DMS79 (cell line): ENCODE data around the gene ELMOD1.

ENCODE experiments used
- DNase-seq: peaks from one replicate; lab custom pipeline; 2025; lab: John Stamatoyannopoulos, UW

The ELMOD1 gene

DNA sequence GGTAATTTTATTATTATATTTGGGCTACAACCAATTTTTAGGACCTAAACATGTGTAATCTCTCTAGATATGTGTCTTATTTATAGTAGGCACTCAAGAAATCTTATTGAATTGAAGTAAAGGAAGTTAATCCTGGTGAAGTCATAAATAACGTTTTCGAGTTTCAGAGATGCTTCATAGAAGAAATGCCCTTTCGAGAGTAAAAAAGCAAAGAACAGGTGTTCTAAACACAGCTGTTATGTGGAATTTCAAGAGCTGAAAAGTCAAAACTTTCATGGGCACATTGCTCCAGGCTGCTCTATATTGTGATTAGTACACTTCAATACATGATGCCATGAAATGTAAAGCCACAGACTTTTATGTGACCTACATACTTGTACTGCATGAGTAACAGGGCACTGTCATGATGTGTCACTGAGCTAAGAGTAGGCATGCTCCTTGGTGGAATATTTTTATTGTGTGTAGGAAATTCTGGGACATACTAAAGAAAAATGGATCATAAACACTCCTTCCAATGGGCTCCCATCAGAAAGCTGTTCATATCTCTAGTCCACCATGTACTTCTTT is 7.2 kb upstream of the ELMOD1 start:
- DNase-seq = no peak

DNA sequence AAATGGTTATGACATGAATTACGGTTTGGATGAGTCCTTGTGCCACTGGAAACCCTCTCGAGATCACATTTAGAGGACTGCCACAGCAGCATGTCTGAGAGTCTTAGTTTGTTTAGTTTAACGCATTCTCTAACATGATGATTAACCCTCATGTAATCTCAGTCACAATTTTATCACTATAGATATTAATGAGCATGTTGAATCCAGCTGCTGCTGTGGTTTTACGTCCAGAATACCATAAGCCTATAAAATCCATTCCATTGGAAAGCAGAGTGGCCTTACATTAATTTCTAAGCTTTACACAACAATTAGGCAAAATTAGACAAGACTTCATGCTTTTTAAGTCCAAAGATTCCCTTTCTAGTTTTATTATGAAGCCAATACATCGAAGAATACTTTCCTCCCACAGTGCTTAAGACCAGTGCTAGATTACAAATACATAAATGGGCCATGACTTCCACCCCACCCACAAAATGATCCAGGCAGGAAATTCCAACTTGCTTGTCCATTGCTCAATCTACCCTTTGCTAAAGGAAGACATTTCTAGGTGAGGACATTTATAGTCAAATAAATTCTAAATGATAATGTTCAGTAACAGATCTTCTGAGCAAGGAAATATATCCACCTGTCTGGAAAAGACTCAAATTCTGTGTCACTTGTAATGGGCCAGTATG is 3.5 kb upstream of the ELMOD1 start:
- DNase-seq = no peak

GRCh38 chr11:107591378-107592230 is 657 bp downstream of the ELMOD1 start:
- DNase-seq = no peak

- no peak for DNase-seq
Measured at GRCh38 chr11:107592231-107592590, 1.3 kb downstream of the ELMOD1 start.

- DNase-seq = no peak
Measured at GRCh38 chr11:107592813-107593212, 1.9 kb downstream of the ELMOD1 start.

- DNase-seq = no peak
Measured at GRCh38 chr11:107593951-107594350, 3.0 kb downstream of the ELMOD1 start.

DNA sequence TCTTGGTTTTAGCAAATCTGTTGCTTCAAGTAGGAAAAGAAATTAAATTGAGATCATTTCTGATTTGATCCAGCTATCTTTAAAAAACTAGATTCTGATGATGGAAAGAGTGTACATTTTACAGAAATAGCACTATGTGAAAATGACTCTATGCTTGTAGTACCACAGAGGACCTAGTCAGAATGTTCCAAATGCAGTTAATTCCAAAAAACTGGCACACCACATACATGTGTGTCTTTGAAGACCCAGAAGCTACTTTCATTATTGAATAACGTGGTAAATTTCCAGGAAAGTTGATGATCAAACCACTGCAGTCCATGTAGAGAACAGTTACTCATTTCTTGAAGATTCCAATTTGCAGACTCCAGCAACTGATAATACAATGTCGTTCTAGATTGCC is 3.8 kb downstream of the ELMOD1 start:
- no peak for DNase-seq

GRCh38 chr11:107598225-107599139 is 7.5 kb downstream of the ELMOD1 start:
- DNase-seq = no peak

- DNase-seq = no peak
Measured at GRCh38 chr11:107605061-107606006, 14.4 kb downstream of the ELMOD1 start.

DNA sequence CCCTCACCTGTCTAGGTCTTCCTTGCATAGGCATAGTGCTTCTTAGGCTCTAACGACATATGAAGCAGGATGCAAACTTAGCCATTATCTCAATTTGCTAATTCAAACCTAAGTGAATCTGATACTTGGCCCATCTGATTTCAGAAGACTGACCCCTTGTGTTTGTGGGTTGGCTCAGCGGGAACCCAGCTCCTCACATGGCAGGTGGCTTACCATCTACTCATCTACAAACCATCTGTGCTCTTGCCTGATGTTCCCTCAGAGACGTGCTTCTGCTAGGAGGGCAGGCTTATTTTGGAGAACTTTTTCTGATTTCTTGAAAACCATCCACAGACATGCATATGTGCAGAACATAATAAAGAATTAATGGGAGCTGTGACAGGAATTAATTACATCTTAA is 15.2 kb downstream of the ELMOD1 start:
- no peak for DNase-seq

DNA sequence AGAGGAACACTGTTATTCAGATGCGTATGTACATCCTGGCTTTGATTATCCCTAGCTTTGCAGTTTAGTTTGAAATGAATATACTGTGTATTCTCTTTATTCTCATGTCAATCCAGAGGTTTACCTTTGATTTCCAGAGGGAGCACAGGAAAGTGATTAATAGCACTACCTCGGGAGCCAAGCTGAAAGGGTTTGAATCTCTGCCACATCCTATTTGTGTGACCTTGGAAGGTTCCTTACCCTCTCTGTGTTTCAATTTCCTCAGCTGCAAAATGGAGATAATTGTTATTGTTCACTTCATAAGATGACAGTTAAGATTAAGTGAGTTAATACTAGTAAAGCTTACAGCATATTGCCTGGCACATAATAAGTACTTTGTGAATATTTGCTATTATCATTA is 17.9 kb downstream of the ELMOD1 start:
- no peak for DNase-seq

DNA sequence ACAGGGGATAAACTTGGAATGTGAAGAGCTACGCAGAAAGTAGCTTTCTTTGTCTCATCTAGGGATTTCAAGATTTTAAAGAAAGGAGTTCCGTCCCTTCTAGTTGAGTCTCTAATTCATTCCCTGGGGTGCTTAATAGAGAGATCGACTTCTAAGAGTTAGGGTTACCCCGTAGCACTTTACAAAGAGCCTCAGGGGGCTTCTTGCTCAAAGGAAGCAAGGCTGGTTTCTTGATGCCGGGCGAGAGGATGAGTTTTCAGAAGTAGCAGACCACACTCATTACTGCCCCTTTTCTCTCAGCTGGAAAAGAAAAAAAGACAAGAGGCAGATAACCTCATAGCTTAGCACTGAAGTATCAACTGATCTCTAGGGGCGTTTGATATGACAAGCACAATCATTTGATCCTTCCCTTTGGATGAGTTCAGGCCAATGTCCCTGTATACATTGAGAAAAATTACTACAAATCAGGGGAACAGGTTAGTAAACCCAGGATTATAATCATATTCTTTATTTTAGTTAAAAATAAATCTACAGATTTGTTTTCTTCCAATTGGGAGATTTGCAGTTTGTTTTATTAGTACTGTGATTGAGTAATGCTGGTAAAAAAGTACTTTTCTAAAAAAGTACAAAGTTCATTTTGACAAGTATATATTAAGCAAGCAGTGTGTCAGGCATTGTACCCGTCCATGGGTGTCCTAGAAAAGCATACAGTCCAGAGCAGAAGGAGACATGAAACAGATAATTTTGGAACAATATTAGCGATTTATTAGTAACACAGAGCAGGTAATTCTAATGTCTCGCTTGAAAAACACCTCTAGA is 18.7 kb downstream of the ELMOD1 start:
- DNase-seq = no peak

GRCh38 chr11:107612445-107612844 is 21.5 kb downstream of the ELMOD1 start:
- DNase-seq = no peak

DNA sequence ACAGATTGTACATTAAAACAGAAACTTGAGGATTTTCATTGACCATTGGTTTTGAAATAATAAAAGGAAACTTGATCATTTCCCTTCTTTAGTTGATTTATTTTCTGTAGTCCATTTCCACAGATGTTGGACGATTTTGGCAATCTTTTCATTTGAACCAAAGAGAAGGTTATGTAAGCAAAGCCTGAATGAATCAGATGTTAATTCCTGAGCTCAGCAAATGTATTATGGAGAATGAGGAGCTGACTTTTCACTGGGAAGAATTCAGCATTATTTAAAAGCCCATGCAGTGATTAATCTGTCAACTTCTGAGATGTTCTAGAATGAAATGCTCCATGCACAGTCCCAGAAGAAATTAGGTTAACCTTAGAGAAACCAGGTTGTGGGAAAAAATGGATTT is 29.0 kb downstream of the ELMOD1 start:
- no peak for DNase-seq

GRCh38 chr11:107621081-107621480 is 30.1 kb downstream of the ELMOD1 start:
- no peak for DNase-seq

DNA sequence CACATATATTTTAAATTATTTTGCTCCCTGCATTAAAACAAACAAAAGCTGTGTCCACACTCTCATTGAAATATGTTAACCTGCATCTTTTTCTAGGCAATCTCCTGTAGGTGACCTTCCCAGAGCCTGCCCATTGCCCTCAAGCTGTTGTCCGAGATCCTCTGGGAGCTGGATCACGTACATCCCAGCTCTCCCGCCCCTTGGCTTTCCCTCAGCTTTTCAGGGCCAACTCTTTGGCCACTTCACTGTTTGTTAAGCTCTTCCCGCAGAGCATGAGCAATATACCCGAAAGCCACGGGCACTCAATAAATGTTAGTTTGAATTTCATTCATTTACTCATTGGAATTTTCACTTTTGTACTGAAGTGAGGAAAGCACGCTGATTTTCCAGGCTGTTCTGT is 32.2 kb downstream of the ELMOD1 start:
- no peak for DNase-seq

DNA sequence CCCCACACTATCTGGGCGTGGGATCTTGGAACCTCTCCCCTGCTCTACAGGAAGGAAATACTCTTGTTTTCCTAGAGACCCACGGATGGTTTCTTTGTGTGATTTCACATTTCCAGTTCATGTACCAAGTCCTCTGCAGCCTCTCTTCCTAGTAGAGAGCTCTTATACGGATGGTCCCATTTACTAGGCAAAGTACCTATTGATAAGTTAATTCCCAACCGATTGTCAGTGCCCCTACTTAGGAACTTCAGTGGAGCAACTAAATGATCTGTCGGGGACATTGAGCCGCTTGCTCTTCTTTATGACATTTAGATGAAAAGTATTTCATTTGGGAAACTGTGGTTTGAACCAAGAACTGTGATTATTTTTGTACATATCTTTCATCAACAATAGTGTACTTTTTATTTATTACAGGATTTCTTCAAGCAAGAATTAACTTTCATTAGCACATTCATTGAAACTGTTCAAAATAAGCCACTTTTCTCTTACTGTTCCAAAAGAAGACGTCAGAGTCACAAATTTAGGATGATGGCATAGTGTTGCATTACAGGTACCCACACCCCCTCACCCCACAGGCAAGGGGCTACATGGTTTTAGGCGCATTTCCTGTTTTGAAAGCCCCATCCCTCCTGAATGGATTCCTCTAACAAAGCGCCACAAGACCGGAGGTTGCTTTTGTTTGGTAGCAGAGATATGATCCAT is 34.2 kb downstream of the ELMOD1 start:
- DNase-seq = no peak

- no peak for DNase-seq
Measured at GRCh38 chr11:107625685-107625989, 34.7 kb downstream of the ELMOD1 start.

- no peak for DNase-seq
Measured at GRCh38 chr11:107631043-107631442, 40.1 kb downstream of the ELMOD1 start.

DNA sequence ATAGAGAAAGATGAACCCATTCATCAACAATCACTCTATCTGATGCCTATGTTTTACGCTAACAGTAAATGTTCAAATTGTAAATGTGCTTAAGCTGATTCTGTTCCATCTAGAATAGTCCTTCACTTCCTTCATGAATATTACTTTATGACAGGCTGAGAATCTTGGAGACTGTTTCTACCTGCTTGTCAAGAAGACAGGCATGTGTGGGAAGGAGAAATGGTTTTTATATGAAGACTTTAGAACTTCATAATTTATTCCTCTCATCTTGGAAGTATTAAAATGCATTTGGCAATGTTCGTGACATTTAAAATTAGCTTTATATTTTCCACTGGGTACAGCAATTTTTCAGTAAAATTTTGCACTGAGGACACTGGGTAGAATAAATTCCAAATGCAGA is 41.0 kb downstream of the ELMOD1 start:
- DNase-seq = no peak
